Upper lobe of right lung (tissue), 1 donor: ENCODE results near the gene GNAI3. TPM values are rescaled to one million over a fixed set of nuclear protein-coding genes. Genes with fewer than 3 reads are reported as not detected.

Source experiments
- ATAC-seq: fragments of 200-7000 bp; cut with Tn5 transposase; one replicate; pipeline ENCODE4 v1.9.1; 2020; ENCODE audit warnings: mild to moderate bottlenecking, moderate library complexity
- DNase-seq: peaks from one replicate; pipeline ENCODE4 v3.0.0-alpha.2; 2020
- H3K27ac ChIP-seq: fragments of 200-600 bp; one replicate; pipeline ENCODE4 v1.8.0; 2022
- H3K27me3 ChIP-seq: fragments of 200-600 bp; one replicate; pipeline ENCODE4 v1.8.0; 2022; ENCODE audit warnings: mild to moderate bottlenecking
- H3K36me3 ChIP-seq: fragments of 200-600 bp; one replicate; pipeline ENCODE4 v1.8.0; 2022
- H3K4me1 ChIP-seq: fragments of 200-600 bp; one replicate; pipeline ENCODE4 v1.8.0; 2022
- H3K4me3 ChIP-seq: fragments of 200-600 bp; one replicate; pipeline ENCODE4 v1.8.0; 2022; ENCODE audit warnings: mild to moderate bottlenecking
- H3K9me3 ChIP-seq: fragments of 200-600 bp; one replicate; pipeline ENCODE4 v1.8.0; 2022
- intact Hi-C: fragments of 100-400 bp; cut with DNase I; formaldehyde crosslinking; loops from one replicate; pipeline ENCODE4 v1.11.0; 2022
- total RNA-seq: library from RNA; stranded (reverse); fragmentation: NEBNext Ultra II Directional; extraction: Animal tissue kit (Norgen Biotek cat#: 25700); gene quantifications from one replicate; pipeline ENCODE4 v1.2.1, GENCODE V29; 2021
- TF ChIP-seq, protein P1 (sequence below): fragments of 200-600 bp; IDR thresholded peaks from one replicate; pipeline ENCODE4 v1.8.0; 2022; ENCODE audit warnings: antibody characterized with exemption
- donor health status: DM: no; HTN: yes; CAD: no; lungs with severe emphysema.

The GNAI3 gene
- total RNA-seq, 1 donor from 2014 or later, result 6.9 TPM

DNA sequence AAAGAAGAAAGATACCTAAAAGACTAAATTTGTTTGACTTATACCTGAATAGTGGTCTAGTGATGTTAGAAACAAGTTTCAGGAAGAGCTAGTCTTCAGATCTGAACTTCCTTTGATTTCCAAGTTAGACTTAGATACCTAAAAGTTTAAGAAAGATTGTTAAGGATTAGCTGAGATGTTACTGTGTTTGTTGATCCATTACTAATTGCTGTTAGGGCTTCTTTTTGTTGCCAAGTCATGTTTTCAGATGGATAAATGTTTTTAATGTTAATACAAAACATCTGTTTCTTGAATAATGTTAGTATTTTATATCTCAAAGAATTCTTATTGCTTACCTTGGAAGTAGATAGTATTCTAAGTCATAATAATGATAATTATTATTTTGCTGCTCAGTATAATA is 11.6 kb downstream of the GNAI3 start:
- H3K27me3 ChIP-seq, result no peaks in the 10 kb centered on the region
- intact Hi-C loops, result no loop called here
- no peak overlapping the region for H3K27ac ChIP-seq
- DNase-seq (no peak), ATAC-seq (no peak)
- H3K4me3 ChIP-seq, result no peak overlapping the region
- no peaks in the 10 kb centered on the region for H3K36me3 ChIP-seq
- no peaks in the 10 kb centered on the region for H3K9me3 ChIP-seq
- peaks cover 40% of the 10 kb centered on the region for H3K4me1 ChIP-seq
- TF ChIP-seq, protein P1, sequence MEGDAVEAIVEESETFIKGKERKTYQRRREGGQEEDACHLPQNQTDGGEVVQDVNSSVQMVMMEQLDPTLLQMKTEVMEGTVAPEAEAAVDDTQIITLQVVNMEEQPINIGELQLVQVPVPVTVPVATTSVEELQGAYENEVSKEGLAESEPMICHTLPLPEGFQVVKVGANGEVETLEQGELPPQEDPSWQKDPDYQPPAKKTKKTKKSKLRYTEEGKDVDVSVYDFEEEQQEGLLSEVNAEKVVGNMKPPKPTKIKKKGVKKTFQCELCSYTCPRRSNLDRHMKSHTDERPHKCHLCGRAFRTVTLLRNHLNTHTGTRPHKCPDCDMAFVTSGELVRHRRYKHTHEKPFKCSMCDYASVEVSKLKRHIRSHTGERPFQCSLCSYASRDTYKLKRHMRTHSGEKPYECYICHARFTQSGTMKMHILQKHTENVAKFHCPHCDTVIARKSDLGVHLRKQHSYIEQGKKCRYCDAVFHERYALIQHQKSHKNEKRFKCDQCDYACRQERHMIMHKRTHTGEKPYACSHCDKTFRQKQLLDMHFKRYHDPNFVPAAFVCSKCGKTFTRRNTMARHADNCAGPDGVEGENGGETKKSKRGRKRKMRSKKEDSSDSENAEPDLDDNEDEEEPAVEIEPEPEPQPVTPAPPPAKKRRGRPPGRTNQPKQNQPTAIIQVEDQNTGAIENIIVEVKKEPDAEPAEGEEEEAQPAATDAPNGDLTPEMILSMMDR, result no peak

DNA sequence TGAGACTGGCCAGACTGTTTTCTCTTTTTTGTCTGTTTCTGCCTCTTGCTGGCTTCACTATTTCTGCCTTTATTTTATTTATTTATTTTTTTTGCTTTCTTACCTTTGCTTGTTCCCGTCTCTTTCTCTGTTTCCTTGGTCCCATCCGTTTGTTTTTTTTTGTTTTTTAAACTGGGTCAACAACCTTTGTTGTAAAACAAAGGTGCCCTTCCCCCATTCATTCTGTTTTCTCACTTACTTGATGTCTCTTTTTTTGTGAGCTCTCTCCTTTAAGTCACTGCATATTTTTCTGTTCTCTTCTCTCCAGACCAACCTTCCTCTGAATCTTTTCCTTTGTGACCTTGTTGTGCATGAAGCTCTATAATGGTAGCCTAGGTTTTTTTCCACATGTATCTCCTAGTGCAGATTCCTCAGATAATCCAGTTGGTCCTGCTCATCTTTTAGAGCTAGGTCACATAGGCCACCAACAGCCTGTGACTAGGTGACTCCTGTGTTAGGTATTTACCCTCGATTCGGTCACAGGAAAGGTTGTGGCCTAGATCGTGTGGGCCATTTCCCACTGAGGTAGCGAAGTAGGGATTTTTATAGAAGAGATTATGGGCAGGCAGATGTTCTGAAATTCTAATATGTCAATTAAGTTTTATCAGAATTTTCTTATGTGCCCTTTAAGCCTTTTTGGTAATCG is 15.9 kb downstream of the GNAI3 start:
- no peaks in the 10 kb centered on the region for H3K36me3 ChIP-seq
- peaks cover 56% of the 10 kb centered on the region for H3K4me1 ChIP-seq
- TF ChIP-seq, protein P1, result no peak
- H3K4me3 ChIP-seq, result no peak overlapping the region
- H3K27ac ChIP-seq, result no peak overlapping the region
- DNase-seq, result no peak
- ATAC-seq, result no peak
- no peaks in the 10 kb centered on the region for H3K27me3 ChIP-seq
- no peaks in the 10 kb centered on the region for H3K9me3 ChIP-seq
- intact Hi-C loops, result no loop called here

DNA sequence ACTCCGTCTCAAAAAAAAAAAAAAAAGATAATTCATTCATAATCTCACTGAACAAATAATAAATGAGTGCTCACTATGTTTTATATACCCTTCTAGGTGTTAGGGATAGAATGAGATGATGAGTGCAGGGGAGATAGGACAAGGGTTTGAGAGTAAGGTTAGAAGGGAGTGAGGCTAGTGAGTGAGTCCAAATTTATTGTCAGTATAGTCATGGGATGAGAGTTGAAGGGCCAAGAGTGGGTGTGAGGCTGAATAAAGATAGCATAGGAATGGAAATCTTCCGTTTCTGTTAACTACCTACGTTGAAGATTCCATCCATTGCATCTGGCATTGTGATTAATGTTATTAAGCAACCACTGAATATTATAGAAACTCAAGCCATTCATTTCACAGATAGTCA is 16.8 kb downstream of the GNAI3 start:
- H3K9me3 ChIP-seq, result no peaks in the 10 kb centered on the region
- no peaks in the 10 kb centered on the region for H3K36me3 ChIP-seq
- no peak overlapping the region for H3K27ac ChIP-seq
- no peaks in the 10 kb centered on the region for H3K27me3 ChIP-seq
- intact Hi-C loops, result no loop called here
- peaks cover 62% of the 10 kb centered on the region for H3K4me1 ChIP-seq
- DNase-seq, result no peak
- ATAC-seq, result no peak
- TF ChIP-seq, protein P1, result no peak
- no peak overlapping the region for H3K4me3 ChIP-seq

DNA sequence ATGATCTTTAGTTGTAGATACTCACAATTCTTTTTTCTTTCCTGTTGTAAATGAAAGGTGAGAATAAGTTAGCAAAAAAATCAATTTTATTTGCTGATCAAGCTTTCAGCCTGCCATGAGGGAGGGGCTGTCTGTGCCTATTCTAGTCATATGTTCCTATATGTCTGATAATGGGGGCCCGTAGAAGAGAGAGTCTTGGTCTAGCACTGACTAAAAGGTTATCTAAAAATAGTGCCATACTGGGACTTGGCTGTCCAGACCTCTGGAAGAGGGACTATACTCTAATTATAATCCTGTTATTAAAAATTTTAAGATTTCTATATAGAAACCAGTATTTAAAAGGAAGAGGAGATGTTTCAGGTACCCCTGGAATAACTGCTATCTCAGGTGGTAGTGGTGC is 18.6 kb downstream of the GNAI3 start:
- Histone ChIP-seq H3K4me3 (no peak overlapping the region), H3K9me3 (no peaks in the 10 kb centered on the region), H3K27me3 (no peaks in the 10 kb centered on the region), H3K27ac (no peak overlapping the region), H3K4me1 (peaks cover 59% of the 10 kb centered on the region), H3K36me3 (no peaks in the 10 kb centered on the region)
- DNase-seq (no peak), ATAC-seq (no peak)
- intact Hi-C loops, result no loop called here
- TF ChIP-seq, protein P1, result no peak

DNA sequence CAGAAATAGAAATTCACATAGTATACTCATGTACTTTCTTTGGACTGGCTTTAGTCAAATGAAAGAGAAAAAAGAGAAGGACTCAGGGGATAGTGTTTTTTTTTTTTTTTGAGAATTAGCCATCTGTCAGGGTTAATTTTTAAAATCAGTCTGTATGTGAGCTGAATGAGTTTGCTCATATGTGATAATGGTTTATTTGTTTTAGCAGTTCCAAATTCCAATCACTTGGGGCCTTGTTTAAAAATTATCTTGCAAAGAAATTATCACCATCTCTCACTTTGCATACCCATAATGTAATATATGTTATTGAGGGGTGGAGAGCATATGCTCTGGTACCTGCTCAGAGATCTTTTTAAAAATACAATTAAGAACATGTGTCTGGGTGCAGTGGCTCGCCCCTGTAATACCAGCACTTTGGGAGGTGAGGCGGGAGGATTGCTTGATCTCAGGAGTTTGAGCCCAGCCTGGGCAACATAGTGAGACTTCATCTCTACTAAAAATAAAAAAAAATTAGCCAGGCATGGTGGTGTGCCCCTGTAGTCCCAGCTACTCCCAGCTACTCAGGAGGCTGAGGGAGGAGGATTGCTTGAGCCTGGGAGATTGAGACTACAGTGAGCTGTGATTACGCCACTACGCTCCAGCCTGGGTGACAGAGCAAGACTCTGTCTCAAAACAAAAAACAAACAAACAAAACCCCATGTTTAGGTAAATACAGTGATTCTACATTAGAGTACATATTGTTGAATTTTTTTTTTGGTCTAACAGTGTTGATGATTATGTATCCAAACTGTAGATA is 19.7 kb downstream of the GNAI3 start:
- Histone ChIP-seq H3K36me3 (no peaks in the 10 kb centered on the region), H3K4me3 (no peak overlapping the region), H3K9me3 (no peaks in the 10 kb centered on the region), H3K27me3 (no peaks in the 10 kb centered on the region), H3K27ac (no peak overlapping the region), H3K4me1 (peaks cover 54% of the 10 kb centered on the region)
- intact Hi-C loops, result no loop called here
- TF ChIP-seq, protein P1, result no peak
- DNase-seq, result no peak
- no peak for ATAC-seq
